Activated CD8-positive, alpha-beta memory T cell treated with anti-CD3 and anti-CD28 coated beads, Interleukin-2, amount 10 ng/mL, durations not matched to agents 7 days and 5 days (primary cell): ENCODE data around the gene APEX1. TPM values are rescaled to one million over a fixed set of nuclear protein-coding genes. Genes with fewer than 3 reads are reported as not detected.
"Not testable (repeated sequence)": the region's sequence is repeated elsewhere in the genome, so short reads cannot be mapped to it uniquely, and the experiment has no call there.

ENCODE experiments used
- ATAC-seq: fragments of 150-1000 bp; cut with Tn5 transposase; one replicate; pipeline ENCODE4 v1.10.0; 2021; ENCODE audit warnings: moderate library complexity
- CTCF ChIA-PET: fragments of 350-600 bp; sonication (Branson Sonifier 250); formaldehyde crosslinking; loops from one replicate; lab custom pipeline; 2021; ENCODE audit warnings: antibody characterized with exemption; lab: Charles Lee
- DNase-seq: peaks from one replicate; pipeline ENCODE4 v3.0.0-alpha.2; 2020
- H3K27ac Mint-ChIP-seq: one replicate; pipeline ENCODE4 v1.8.0; 2021; ENCODE audit warnings: mild to moderate bottlenecking, mixed read lengths
- H3K27me3 Mint-ChIP-seq: one replicate; pipeline ENCODE4 v1.8.0; 2021; ENCODE audit warnings: mixed read lengths
- H3K36me3 Mint-ChIP-seq: one replicate; pipeline ENCODE4 v1.8.0; 2021; ENCODE audit warnings: mild to moderate bottlenecking, mixed read lengths
- H3K4me1 Mint-ChIP-seq: one replicate; pipeline ENCODE4 v1.8.0; 2021; ENCODE audit warnings: mixed read lengths
- H3K4me3 Mint-ChIP-seq: one replicate; pipeline ENCODE4 v1.8.0; 2021; ENCODE audit warnings: mild to moderate bottlenecking, moderate library complexity, mixed read lengths
- H3K9me3 Mint-ChIP-seq: one replicate; pipeline ENCODE4 v1.8.0; 2022; ENCODE audit warnings: low read depth, mixed read lengths
- total RNA-seq, 2 experiments: library from RNA; stranded (reverse); gene quantifications; one replicate each; pipeline ENCODE4 v1.2.3, GENCODE V29; 2021

Gene APEX1
- total RNA-seq, 2 experiments from 2014 or later, result 112 to 179 TPM

GRCh38 chr14:20441461-20441860 lies 13.6 kb upstream of the APEX1 start:
- H3K36me3 Mint-ChIP-seq, result peaks cover 6% of the 10 kb centered on the region
- CTCF ChIA-PET, result interaction anchor here (0.9 to 2.3 kb wide), 2 partner anchors 14 to 26 kb away, joined by 3 to 9 read pairs; partner anchors contain the start of genes APEX1 and OSGEP
- ATAC-seq (no peak), DNase-seq (no peak)
- H3K9me3 Mint-ChIP-seq, result no peaks in the 10 kb centered on the region
- no peak overlapping the region for H3K4me3 Mint-ChIP-seq
- H3K27me3 Mint-ChIP-seq, result no peaks in the 10 kb centered on the region
- peaks cover 16% of the 10 kb centered on the region for H3K4me1 Mint-ChIP-seq
- H3K27ac Mint-ChIP-seq, result no peak overlapping the region

DNA sequence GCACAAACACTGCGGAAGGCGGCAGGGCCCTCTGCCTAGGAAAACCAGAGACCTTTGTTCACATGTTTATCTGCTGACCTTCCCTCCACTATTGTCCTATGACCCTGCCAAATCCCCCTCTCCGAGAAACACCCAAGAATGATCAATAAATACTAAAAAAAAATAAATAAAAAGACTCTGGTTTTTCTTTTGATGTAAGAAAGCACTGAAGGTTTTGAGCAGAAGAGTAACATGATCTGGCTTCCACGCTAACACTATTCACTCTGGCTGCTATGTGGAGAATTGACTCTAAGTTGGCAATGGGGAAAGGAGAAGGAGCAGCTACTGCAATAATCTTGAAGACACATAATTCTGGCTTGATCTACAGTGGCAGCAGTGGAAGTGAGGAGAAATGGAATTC lies 11.4 kb upstream of the APEX1 start:
- Mint-ChIP-seq H3K36me3 (peaks cover 23% of the 10 kb centered on the region), H3K4me1 (peaks cover 16% of the 10 kb centered on the region)
- not testable (repeated sequence) for H3K4me3 Mint-ChIP-seq, ATAC-seq, H3K27me3 Mint-ChIP-seq, H3K9me3 Mint-ChIP-seq, H3K27ac Mint-ChIP-seq, DNase-seq
- CTCF ChIA-PET, result interaction anchor here (1.5 kb wide), 1 partner anchor 28 kb away, joined by 5 read pairs; no protein-coding TSS in a partner anchor

- Mint-ChIP-seq H3K27ac (peak overlapping the region; percentile 42), H3K4me1 (peaks cover 5% of the 10 kb centered on the region)
- CTCF ChIA-PET, result interaction anchor here (1.0 kb wide), 1 partner anchor 31 kb away, joined by 4 read pairs; no protein-coding TSS in a partner anchor
Observed at GRCh38 chr14:20446889-20447288, 8.1 kb upstream of the APEX1 start.

GRCh38 chr14:20452831-20453230 lies 2.2 kb upstream of the APEX1 start:
- H3K27ac Mint-ChIP-seq, H3K27me3 Mint-ChIP-seq, H3K4me3 Mint-ChIP-seq, H3K9me3 Mint-ChIP-seq, DNase-seq, ATAC-seq: not testable (repeated sequence)
- peaks cover 17% of the 10 kb centered on the region for H3K4me1 Mint-ChIP-seq
- peaks cover 41% of the 10 kb centered on the region for H3K36me3 Mint-ChIP-seq
- CTCF ChIA-PET, result interaction anchor here (0.6 to 6.6 kb wide), 2 partner anchors 38 to 126 kb away, joined by 4 to 38 read pairs; partner anchors contain the start of gene TEP1

More at GRCh38 chr14:20446889-20447288, 8.1 kb upstream of the APEX1 start:
- DNase-seq (no peak), ATAC-seq (no peak)
- Mint-ChIP-seq H3K27me3 (no peaks in the 10 kb centered on the region), H3K36me3 (peaks cover 42% of the 10 kb centered on the region), H3K9me3 (no peaks in the 10 kb centered on the region), H3K4me3 (no peak overlapping the region)

GRCh38 chr14:20455355-20456300 lies 602 bp downstream of the APEX1 start:
- CTCF ChIA-PET, result interaction anchor here (0.7 to 6.6 kb wide), 9 partner anchors 7 to 158 kb away, joined by 3 to 38 read pairs (median 4); partner anchors contain the start of gene TEP1
- DNase-seq, result no peak
- peaks cover 34% of the 10 kb centered on the region for H3K4me1 Mint-ChIP-seq
- ATAC-seq, result peak; percentile 63
- no peak overlapping the region for H3K4me3 Mint-ChIP-seq
- peaks cover 43% of the 10 kb centered on the region for H3K36me3 Mint-ChIP-seq
- no peaks in the 10 kb centered on the region for H3K9me3 Mint-ChIP-seq
- no peaks in the 10 kb centered on the region for H3K27me3 Mint-ChIP-seq
- no peak overlapping the region for H3K27ac Mint-ChIP-seq

GRCh38 chr14:20456971-20457370 lies 1.9 kb downstream of the APEX1 start:
- no peak overlapping the region for H3K4me3 Mint-ChIP-seq
- CTCF ChIA-PET, result interaction anchor here (2.6 to 6.6 kb wide), 2 partner anchors 40 to 42 kb away, joined by 9 to 38 read pairs; partner anchors contain the start of gene TEP1
- ATAC-seq (no peak), DNase-seq (no peak)
- H3K27me3 Mint-ChIP-seq, result no peaks in the 10 kb centered on the region
- peak overlapping the region; percentile 17 for H3K27ac Mint-ChIP-seq
- H3K36me3 Mint-ChIP-seq, result peaks cover 40% of the 10 kb centered on the region
- no peaks in the 10 kb centered on the region for H3K9me3 Mint-ChIP-seq
- H3K4me1 Mint-ChIP-seq, result peaks cover 41% of the 10 kb centered on the region

DNA sequence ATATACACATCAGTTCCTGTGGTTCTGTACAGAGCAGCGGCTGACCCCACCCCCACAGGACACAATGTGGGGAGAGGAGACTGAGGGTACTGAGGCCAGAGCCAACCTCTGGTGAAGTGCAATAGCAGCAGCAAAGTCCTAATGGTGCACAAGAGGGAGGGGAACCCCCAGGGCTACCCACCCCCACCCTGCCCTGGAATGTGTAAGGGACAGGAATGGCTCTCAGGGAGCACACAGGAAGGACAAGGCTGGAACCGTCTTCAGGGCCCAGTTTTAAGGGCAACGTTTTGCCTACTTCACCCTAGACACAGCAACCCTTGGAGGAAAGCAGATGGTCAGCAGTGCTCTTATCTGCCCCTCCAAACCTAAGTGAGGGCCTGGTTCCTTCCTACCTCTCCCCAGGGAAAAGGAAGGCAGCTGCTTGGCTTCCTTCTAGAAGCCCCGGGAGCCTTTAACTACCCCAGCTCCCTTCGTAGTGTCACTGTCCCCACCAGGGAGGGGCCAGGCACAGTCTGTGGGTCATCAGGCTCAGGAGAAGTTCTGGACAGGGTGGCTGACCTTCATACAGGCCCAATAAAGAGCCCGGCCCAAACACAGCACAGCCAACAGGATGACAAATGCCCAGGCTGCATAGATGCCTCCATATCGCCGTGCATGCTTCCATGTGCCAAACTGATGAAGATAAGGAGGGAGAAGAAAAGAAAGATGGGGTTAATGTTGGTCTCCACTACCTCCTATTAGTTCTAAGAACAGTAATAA lies 3.2 kb downstream of the APEX1 start:
- no peak for DNase-seq
- H3K4me3 Mint-ChIP-seq, result no peak overlapping the region
- no peak for ATAC-seq
- CTCF ChIA-PET, result interaction anchor here (0.6 kb wide), 1 partner anchor 43 kb away, joined by 3 read pairs; no protein-coding TSS in a partner anchor
- peaks cover 35% of the 10 kb centered on the region for H3K4me1 Mint-ChIP-seq
- H3K27me3 Mint-ChIP-seq, result no peaks in the 10 kb centered on the region
- peaks cover 36% of the 10 kb centered on the region for H3K36me3 Mint-ChIP-seq
- H3K27ac Mint-ChIP-seq, result no peak overlapping the region
- H3K9me3 Mint-ChIP-seq, result no peaks in the 10 kb centered on the region

GRCh38 chr14:20460458-20461224 lies 5.6 kb downstream of the APEX1 start:
- no peaks in the 10 kb centered on the region for H3K9me3 Mint-ChIP-seq
- H3K4me3 Mint-ChIP-seq, result peak overlapping the region; percentile 92
- peak; percentile 3 for ATAC-seq
- H3K27me3 Mint-ChIP-seq, result no peaks in the 10 kb centered on the region
- DNase-seq, result peak; percentile 74
- peaks cover 36% of the 10 kb centered on the region for H3K36me3 Mint-ChIP-seq
- H3K4me1 Mint-ChIP-seq, result peaks cover 33% of the 10 kb centered on the region
- CTCF ChIA-PET, result interaction anchor here (0.8 to 3.2 kb wide), 9 partner anchors 11 to 643 kb away, joined by 3 to 14 read pairs (median 3); partner anchors contain the start of gene TEP1
- H3K27ac Mint-ChIP-seq, result peak overlapping the region; percentile 94

- H3K4me1 Mint-ChIP-seq, result peaks cover 33% of the 10 kb centered on the region
- CTCF ChIA-PET, result interaction anchor here (0.8 to 3.2 kb wide), 13 partner anchors 10 to 642 kb away, joined by 3 to 15 read pairs (median 3); partner anchors contain the start of genes PARP2 and TEP1
- H3K4me3 Mint-ChIP-seq, result peak within 1 kb of the TSS; percentile 92
- H3K27ac Mint-ChIP-seq, result peak within 1 kb of the TSS; percentile 94
- DNase-seq (peak; percentile 100), ATAC-seq (peak; percentile 96)
- H3K36me3 Mint-ChIP-seq, result peaks cover 36% of the 10 kb centered on the region
- no peaks in the 10 kb centered on the region for H3K9me3 Mint-ChIP-seq
- H3K27me3 Mint-ChIP-seq, result no peaks in the 10 kb centered on the region
Observed at GRCh38 chr14:20461225-20462141, 6.5 kb downstream of the APEX1 start, which contains the start of gene PIP4P1. Gene PIP4P1, minus strand, starts transcription at chr14:20461434. Its CDS starts 109 bp downstream, at chr14:20461325.

GRCh38 chr14:20468764-20469241 lies 13.8 kb downstream of the APEX1 start:
- H3K36me3 Mint-ChIP-seq, result peaks cover 33% of the 10 kb centered on the region
- H3K4me3 Mint-ChIP-seq, result peak overlapping the region; percentile 98
- H3K9me3 Mint-ChIP-seq, result no peaks in the 10 kb centered on the region
- no peak for DNase-seq
- peak overlapping the region; percentile 98 for H3K27ac Mint-ChIP-seq
- peaks cover 35% of the 10 kb centered on the region for H3K4me1 Mint-ChIP-seq
- no peak for ATAC-seq
- CTCF ChIA-PET, result interaction anchor here (1.3 to 2.6 kb wide), 2 partner anchors 53 to 139 kb away, joined by 4 to 10 read pairs; no protein-coding TSS in a partner anchor
- no peaks in the 10 kb centered on the region for H3K27me3 Mint-ChIP-seq

- Mint-ChIP-seq H3K4me1 (peaks cover 41% of the 10 kb centered on the region), H3K27me3 (no peaks in the 10 kb centered on the region), H3K9me3 (no peaks in the 10 kb centered on the region), H3K27ac (peak within 1 kb of the TSS; percentile 98), H3K4me3 (peak within 1 kb of the TSS; percentile 98), H3K36me3 (peaks cover 38% of the 10 kb centered on the region)
- peak; percentile 93 for ATAC-seq
- DNase-seq, result peak; percentile 94
- CTCF ChIA-PET, result interaction anchor here (0.7 to 2.6 kb wide), 7 partner anchors 9 to 212 kb away, joined by 3 to 10 read pairs (median 4); partner anchors contain the start of gene PARP2
Observed at GRCh38 chr14:20469242-20469889, 14.3 kb downstream of the APEX1 start, which contains the start of gene PNP. Gene PNP, plus strand, starts transcription at chr14:20469406. Its CDS starts 119 bp downstream, at chr14:20469525.
